Measurements from ENCODE around the gene MEGF6.

DNA sequence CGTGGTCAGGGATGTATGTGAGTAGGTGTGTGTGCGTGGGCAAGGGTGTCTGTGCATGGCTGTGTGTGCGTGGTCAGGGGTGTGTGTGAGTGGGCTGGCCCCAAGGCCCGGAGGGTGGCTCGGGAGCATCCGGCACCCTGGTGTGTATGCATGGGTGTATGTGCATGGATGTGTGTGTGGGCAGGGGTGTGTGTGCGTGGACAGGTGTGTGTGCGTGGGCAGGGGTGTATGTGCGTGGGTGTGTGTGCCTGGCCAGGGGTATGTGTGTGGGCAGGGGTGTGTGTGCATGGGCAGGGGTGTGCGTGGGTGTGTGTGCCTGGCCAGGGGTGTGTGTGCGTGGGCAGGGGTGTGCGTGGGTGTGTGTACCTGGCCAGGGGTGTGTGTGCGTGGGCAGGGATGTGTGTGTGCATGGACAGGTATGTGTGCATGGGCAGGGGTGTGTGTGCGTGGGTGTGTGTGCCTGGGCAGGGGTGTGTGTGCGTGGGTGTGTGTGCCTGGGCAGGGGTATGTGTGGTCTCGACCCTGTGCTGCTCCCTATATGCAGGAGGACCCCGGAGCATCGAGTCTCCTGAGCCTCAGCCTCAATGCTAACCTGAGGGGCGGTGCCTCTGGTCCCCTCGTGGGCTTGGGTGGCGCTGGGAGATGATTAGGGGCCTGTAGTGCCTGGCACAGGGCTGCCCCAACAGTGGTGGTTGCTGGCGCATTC, 140.5 kb downstream of the MEGF6 start:
- TF ChIP-seq, protein P1, sequence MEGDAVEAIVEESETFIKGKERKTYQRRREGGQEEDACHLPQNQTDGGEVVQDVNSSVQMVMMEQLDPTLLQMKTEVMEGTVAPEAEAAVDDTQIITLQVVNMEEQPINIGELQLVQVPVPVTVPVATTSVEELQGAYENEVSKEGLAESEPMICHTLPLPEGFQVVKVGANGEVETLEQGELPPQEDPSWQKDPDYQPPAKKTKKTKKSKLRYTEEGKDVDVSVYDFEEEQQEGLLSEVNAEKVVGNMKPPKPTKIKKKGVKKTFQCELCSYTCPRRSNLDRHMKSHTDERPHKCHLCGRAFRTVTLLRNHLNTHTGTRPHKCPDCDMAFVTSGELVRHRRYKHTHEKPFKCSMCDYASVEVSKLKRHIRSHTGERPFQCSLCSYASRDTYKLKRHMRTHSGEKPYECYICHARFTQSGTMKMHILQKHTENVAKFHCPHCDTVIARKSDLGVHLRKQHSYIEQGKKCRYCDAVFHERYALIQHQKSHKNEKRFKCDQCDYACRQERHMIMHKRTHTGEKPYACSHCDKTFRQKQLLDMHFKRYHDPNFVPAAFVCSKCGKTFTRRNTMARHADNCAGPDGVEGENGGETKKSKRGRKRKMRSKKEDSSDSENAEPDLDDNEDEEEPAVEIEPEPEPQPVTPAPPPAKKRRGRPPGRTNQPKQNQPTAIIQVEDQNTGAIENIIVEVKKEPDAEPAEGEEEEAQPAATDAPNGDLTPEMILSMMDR (IDR thresholded peaks at IDR 0.05): no peak
- no peak for TF ChIP-seq POLR2A (IDR thresholded peaks at IDR 0.05)

All from heart left ventricle (tissue), 13 donors.